ENCODE results near the gene CORIN.

Gene CORIN, protein sequence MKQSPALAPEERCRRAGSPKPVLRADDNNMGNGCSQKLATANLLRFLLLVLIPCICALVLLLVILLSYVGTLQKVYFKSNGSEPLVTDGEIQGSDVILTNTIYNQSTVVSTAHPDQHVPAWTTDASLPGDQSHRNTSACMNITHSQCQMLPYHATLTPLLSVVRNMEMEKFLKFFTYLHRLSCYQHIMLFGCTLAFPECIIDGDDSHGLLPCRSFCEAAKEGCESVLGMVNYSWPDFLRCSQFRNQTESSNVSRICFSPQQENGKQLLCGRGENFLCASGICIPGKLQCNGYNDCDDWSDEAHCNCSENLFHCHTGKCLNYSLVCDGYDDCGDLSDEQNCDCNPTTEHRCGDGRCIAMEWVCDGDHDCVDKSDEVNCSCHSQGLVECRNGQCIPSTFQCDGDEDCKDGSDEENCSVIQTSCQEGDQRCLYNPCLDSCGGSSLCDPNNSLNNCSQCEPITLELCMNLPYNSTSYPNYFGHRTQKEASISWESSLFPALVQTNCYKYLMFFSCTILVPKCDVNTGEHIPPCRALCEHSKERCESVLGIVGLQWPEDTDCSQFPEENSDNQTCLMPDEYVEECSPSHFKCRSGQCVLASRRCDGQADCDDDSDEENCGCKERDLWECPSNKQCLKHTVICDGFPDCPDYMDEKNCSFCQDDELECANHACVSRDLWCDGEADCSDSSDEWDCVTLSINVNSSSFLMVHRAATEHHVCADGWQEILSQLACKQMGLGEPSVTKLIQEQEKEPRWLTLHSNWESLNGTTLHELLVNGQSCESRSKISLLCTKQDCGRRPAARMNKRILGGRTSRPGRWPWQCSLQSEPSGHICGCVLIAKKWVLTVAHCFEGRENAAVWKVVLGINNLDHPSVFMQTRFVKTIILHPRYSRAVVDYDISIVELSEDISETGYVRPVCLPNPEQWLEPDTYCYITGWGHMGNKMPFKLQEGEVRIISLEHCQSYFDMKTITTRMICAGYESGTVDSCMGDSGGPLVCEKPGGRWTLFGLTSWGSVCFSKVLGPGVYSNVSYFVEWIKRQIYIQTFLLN

DNA sequence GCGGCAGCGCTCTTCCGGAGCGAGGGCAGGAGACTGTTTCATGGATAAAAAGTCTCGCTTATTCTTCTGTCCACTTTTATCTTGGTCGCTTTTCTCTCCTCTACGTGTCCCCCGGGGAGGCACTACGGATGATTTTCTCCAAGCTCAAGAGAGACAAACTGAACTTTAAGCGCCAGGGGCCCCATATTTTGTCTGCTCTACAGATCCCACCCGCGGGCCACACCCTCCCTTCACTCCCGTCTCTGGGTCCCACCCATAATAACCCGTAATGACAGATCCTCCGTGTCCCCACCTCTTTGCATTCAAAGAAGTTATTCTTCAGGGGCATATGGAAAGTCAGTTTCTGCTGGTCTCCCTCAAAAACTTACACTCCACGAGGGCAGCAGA is at the start of gene CORIN:
Gene CORIN, minus strand, starts transcription at position 160 of the 387 bp plus-strand sequence. Its CDS starts 118 bp downstream, at position 42.
- TF ChIP-seq, protein P1, sequence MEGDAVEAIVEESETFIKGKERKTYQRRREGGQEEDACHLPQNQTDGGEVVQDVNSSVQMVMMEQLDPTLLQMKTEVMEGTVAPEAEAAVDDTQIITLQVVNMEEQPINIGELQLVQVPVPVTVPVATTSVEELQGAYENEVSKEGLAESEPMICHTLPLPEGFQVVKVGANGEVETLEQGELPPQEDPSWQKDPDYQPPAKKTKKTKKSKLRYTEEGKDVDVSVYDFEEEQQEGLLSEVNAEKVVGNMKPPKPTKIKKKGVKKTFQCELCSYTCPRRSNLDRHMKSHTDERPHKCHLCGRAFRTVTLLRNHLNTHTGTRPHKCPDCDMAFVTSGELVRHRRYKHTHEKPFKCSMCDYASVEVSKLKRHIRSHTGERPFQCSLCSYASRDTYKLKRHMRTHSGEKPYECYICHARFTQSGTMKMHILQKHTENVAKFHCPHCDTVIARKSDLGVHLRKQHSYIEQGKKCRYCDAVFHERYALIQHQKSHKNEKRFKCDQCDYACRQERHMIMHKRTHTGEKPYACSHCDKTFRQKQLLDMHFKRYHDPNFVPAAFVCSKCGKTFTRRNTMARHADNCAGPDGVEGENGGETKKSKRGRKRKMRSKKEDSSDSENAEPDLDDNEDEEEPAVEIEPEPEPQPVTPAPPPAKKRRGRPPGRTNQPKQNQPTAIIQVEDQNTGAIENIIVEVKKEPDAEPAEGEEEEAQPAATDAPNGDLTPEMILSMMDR (IDR thresholded peaks at IDR 0.05; ENCODE audit: unreplicated experiment in 3 of 3), result no peak
- H3K9me3 Mint-ChIP-seq, result no peaks in the 10 kb centered on the region
- peaks cover 15% of the 10 kb centered on the region for H3K36me3 Mint-ChIP-seq (ENCODE audit: low read depth)
- H3K4me1 Mint-ChIP-seq, result peaks cover 14% of the 10 kb centered on the region
- H3K27ac Mint-ChIP-seq, result peak within 1 kb of the TSS; percentile 20 to 68 (median 35)
- peak within 1 kb of the TSS; percentile 84 to 88 (median 87) for H3K4me3 Mint-ChIP-seq
- peaks cover 39% of the 10 kb centered on the region for H3K27me3 Mint-ChIP-seq (ENCODE audit: low read depth)

DNA sequence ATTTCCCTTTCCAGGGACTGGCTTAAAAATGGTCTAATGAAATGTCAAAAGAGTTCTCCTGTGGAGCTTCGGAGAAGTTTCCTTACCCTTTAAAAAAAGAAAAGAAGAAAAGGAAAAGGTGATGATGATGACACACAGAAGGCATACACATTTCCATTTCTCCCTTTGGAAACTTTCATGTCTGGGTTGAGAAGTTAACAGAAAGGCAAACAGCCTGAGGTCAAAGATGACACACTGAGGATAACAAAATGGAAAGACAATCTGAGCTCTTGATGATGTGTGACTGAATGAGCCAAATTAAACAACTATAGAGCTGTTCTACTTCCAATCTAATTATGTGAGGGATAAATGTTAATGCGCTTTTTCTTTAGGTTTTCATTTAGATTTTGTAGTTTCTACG is 44.4 kb upstream of the CORIN start:
- Mint-ChIP-seq H3K9me3 (no peaks in the 10 kb centered on the region), H3K27ac (no peak overlapping the region)
- TF ChIP-seq, protein P1 (IDR thresholded peaks at IDR 0.05; ENCODE audit: unreplicated experiment in 3 of 3), result no peak

DNA sequence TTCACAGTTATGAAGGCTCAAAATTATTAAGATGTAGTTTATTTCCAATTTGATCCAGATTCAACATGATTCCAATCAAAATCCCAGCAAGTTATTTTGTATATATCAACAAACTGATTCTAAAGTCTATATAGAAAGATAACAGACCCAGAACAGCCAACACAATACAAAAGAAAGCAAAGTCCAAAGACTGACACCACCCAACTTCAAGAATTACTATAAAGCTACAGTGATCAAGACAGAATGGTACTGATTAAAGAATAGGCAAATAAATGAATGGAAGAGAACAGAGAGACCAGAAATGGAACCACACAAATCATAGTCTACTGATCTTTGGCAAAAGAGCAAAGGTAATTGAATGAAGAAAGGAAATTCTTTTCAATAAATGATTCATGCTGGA is 41.6 kb upstream of the CORIN start:
- TF ChIP-seq, protein P1 (IDR thresholded peaks at IDR 0.05; ENCODE audit: unreplicated experiment in 3 of 3), result no peak
- peaks cover 64% of the 10 kb centered on the region for H3K36me3 Mint-ChIP-seq (ENCODE audit: low read depth)
- H3K9me3 Mint-ChIP-seq, result peaks cover 2% of the 10 kb centered on the region
- no peak overlapping the region for H3K27ac Mint-ChIP-seq
- H3K27me3 Mint-ChIP-seq (ENCODE audit: low read depth), result no peaks in the 10 kb centered on the region
- no peak overlapping the region for H3K4me3 Mint-ChIP-seq
- H3K4me1 Mint-ChIP-seq, result no peaks in the 10 kb centered on the region

More for the DNA sequence above, 44.4 kb upstream of the CORIN start:
- Mint-ChIP-seq H3K27me3 (ENCODE audit: low read depth) (no peaks in the 10 kb centered on the region), H3K4me1 (no peaks in the 10 kb centered on the region), H3K36me3 (ENCODE audit: low read depth) (peaks cover 60% of the 10 kb centered on the region), H3K4me3 (no peak overlapping the region)

DNA sequence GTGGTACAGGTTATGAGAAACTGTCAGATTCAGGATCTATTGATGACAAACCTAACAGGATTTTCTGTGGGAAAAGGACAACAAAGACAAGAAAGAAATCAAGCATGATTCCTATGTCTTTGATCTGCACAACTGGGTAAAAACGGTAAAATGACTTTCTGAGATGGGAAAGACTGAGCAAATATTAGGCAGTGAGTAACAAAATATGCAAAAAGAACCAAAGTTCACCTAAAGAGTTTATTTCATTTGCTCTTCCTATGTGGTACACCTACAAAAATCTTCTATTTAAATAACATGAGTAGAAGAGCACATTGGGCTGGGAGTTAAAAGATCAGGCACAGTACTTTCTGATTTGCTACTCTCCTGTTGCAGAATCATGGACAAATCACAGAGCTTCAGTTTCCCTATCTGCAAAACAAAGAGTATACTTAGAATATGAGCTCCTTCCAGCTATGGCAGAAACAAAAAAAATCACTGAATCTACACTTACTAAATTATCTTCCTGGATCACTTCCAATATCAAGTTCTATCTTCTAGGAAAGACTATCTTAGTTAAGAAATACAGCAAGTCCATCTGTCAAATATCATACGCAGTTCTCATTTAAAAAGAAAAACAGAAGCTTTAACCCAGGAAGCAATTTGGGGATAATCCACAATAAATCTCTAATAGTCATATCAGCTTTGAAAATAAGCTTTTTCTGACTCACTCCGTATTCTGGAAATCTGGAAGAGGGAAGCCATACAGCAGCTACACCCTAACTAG is 39.1 kb upstream of the CORIN start:
- TF ChIP-seq, protein P1 (IDR thresholded peaks at IDR 0.05; ENCODE audit: unreplicated experiment in 3 of 3), result no peak
- H3K27me3 Mint-ChIP-seq (ENCODE audit: low read depth), result no peaks in the 10 kb centered on the region
- peaks cover 66% of the 10 kb centered on the region for H3K36me3 Mint-ChIP-seq (ENCODE audit: low read depth)
- H3K9me3 Mint-ChIP-seq, result peaks cover 19% of the 10 kb centered on the region
- no peaks in the 10 kb centered on the region for H3K4me1 Mint-ChIP-seq
- peak overlapping the region in 1 of 3 experiments; percentile 24 for H3K27ac Mint-ChIP-seq
- H3K4me3 Mint-ChIP-seq, result no peak overlapping the region

DNA sequence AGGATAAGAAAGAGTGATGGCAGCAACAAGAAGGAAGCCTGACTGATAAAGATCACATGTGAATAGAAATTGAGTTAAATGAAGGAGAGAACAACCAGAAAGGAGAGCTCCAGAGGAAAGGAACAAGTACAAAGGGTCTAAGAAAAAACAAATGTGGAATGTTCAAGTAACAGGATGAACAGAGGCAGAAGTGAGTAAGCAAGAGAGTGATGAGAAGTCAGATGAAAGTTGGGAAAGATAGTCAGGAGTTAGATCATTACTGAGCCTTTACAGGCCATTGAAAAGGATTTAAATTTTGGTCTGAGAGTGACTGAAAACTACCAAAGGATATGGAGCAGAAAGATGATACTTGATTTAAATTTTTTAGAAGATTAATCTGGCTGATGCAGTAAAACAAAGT is 38.4 kb upstream of the CORIN start:
- Mint-ChIP-seq H3K9me3 (peaks cover 19% of the 10 kb centered on the region), H3K27me3 (ENCODE audit: low read depth) (no peaks in the 10 kb centered on the region), H3K4me1 (no peaks in the 10 kb centered on the region), H3K36me3 (ENCODE audit: low read depth) (peaks cover 64% of the 10 kb centered on the region), H3K27ac (peak overlapping the region in 1 of 3 experiments; percentile 9), H3K4me3 (no peak overlapping the region)
- TF ChIP-seq, protein P1 (IDR thresholded peaks at IDR 0.05; ENCODE audit: unreplicated experiment in 3 of 3), result no peak

All from nephron (organoid).